ENCODE data around the gene DMD. TPM values are rescaled to one million over a fixed set of nuclear protein-coding genes. Genes with fewer than 3 reads are reported as not detected.
"Not testable (repeated sequence)": the region's sequence is repeated elsewhere in the genome, so short reads cannot be mapped to it uniquely, and the experiment has no call there.

The DMD gene
- total RNA-seq, 2 experiments from 2014 or later: 0.20 to 0.47 TPM

DNA sequence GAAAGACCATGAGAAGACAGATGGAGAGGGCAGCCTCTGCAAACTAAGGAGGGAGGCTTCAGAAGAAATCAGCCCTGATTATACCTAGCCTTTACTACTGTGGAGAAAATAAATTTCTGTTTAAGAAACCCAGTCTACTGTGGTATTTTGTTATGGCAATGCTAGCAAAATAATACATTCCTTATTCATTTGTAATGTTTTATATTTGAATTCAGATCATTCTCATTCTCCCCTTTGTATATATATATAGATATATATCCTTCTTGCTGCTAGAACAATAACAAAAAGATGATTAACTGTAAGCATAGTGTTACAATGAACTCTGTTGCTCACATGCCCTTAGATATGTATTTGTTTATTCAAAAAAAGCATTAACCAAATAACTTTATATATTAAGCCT is 22.5 kb downstream of the DMD start:
- POLR2A ChIA-PET: no interaction called here
- intact Hi-C loops (cut with DNase I, micrococcal nuclease): no loop called here
- H3K36me3 Mint-ChIP-seq (ENCODE audit: low read depth): no peaks in the 10 kb centered on the region

DNA sequence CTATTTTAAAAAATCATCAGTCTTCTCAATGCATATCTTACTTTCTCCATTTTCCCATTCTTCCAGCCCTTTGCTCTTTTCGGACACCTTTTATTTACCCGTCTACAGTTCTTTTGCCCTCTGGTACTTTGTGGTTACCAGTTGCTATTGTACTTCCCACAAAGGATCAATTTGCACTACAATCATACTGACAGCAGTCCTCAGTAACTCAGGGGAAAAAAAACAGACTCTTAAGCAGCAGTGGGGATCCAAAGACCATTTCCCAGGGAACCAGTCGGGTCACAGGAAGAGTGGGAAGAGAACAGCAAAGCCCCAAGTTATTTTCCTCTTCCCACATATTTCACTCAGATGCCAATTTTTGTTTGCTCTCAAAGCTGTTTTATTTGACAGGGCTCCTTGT is 23.1 kb downstream of the DMD start:
- H3K27me3 Mint-ChIP-seq: no peaks in the 10 kb centered on the region
- no peaks in the 10 kb centered on the region for H3K4me1 Mint-ChIP-seq (ENCODE audit: low read depth)
- H3K36me3 Mint-ChIP-seq (ENCODE audit: low read depth): no peaks in the 10 kb centered on the region

More for the DNA sequence above, 22.5 kb downstream of the DMD start:
- H3K27ac ChIP-seq (ENCODE audit: low read depth in 1 of 2, low read length in 2 of 2): no peak overlapping the region
- Mint-ChIP-seq H3K27me3 (no peaks in the 10 kb centered on the region), H3K27ac (no peak overlapping the region), H3K4me1 (ENCODE audit: low read depth) (no peaks in the 10 kb centered on the region), H3K9me3 (no peaks in the 10 kb centered on the region), H3K4me3 (no peak overlapping the region)
- CTCF ChIA-PET: no interaction called here
- DNase-seq: no peak
- no peaks in the 10 kb centered on the region for H3K36me3 ChIP-seq (ENCODE audit: insufficient read depth, low read length)
- H3K9me3 ChIP-seq (ENCODE audit: control insufficient read depth in 1 of 2, insufficient read depth in 1 of 2, low read length in 2 of 2): no peaks in the 10 kb centered on the region
- no peaks in the 10 kb centered on the region for H3K4me1 ChIP-seq (ENCODE audit: insufficient read depth, low read length)
- no peak overlapping the region for H3K4me3 ChIP-seq (ENCODE audit: low read length)
- TF ChIP-seq, protein P1, sequence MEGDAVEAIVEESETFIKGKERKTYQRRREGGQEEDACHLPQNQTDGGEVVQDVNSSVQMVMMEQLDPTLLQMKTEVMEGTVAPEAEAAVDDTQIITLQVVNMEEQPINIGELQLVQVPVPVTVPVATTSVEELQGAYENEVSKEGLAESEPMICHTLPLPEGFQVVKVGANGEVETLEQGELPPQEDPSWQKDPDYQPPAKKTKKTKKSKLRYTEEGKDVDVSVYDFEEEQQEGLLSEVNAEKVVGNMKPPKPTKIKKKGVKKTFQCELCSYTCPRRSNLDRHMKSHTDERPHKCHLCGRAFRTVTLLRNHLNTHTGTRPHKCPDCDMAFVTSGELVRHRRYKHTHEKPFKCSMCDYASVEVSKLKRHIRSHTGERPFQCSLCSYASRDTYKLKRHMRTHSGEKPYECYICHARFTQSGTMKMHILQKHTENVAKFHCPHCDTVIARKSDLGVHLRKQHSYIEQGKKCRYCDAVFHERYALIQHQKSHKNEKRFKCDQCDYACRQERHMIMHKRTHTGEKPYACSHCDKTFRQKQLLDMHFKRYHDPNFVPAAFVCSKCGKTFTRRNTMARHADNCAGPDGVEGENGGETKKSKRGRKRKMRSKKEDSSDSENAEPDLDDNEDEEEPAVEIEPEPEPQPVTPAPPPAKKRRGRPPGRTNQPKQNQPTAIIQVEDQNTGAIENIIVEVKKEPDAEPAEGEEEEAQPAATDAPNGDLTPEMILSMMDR (IDR thresholded peaks at IDR 0.05): no peak
- H3K27me3 ChIP-seq (ENCODE audit: control insufficient read depth in 1 of 2, insufficient read depth in 2 of 2, low read length in 2 of 2): no peaks in the 10 kb centered on the region
- ATAC-seq (ENCODE audit: poor library complexity): no peak

DNA sequence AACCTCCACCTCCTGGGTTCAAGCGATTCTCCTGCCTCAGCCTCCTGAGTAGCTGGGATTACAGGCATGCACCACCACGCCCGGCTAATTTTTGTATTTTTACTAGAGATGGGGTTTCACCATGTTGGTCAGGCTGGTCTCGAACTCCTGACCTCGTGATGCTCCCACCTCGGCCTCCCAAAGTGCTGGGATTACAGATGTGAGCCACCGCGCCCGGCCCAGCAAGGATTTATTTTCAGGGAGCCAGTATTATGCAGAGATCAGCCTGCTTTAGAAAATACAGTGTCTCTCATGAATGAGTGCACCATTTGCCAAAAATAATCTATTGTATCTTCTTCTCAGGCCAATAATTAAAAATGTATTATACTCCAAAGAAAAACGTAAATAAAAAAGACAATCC is 26.5 kb downstream of the DMD start:
- H3K27me3 Mint-ChIP-seq; H3K4me1 Mint-ChIP-seq (ENCODE audit: low read depth); H3K36me3 ChIP-seq (ENCODE audit: insufficient read depth, low read length); H3K4me3 ChIP-seq (ENCODE audit: low read length); ATAC-seq (ENCODE audit: poor library complexity); H3K4me1 ChIP-seq (ENCODE audit: insufficient read depth, low read length); H3K9me3 Mint-ChIP-seq; intact Hi-C loops (cut with DNase I, micrococcal nuclease); DNase-seq; H3K9me3 ChIP-seq (ENCODE audit: control insufficient read depth in 1 of 2, insufficient read depth in 1 of 2, low read length in 2 of 2); H3K27me3 ChIP-seq (ENCODE audit: control insufficient read depth in 1 of 2, insufficient read depth in 2 of 2, low read length in 2 of 2); H3K4me3 Mint-ChIP-seq; CTCF ChIA-PET; H3K27ac ChIP-seq (ENCODE audit: low read depth in 1 of 2, low read length in 2 of 2); POLR2A ChIA-PET; H3K27ac Mint-ChIP-seq; H3K36me3 Mint-ChIP-seq (ENCODE audit: low read depth): not testable (repeated sequence)

More for the DNA sequence above, 23.1 kb downstream of the DMD start:
- CTCF ChIA-PET: no interaction called here
- intact Hi-C loops (cut with DNase I, micrococcal nuclease): no loop called here
- Mint-ChIP-seq H3K9me3 (no peaks in the 10 kb centered on the region), H3K27ac (no peak overlapping the region), H3K4me3 (no peak overlapping the region)
- H3K4me3 ChIP-seq (ENCODE audit: low read length): no peak overlapping the region
- no peaks in the 10 kb centered on the region for H3K9me3 ChIP-seq (ENCODE audit: control insufficient read depth in 1 of 2, insufficient read depth in 1 of 2, low read length in 2 of 2)
- DNase-seq: no peak
- no peak for ATAC-seq (ENCODE audit: poor library complexity)
- no peaks in the 10 kb centered on the region for H3K36me3 ChIP-seq (ENCODE audit: insufficient read depth, low read length)
- no peaks in the 10 kb centered on the region for H3K4me1 ChIP-seq (ENCODE audit: insufficient read depth, low read length)
- no peaks in the 10 kb centered on the region for H3K27me3 ChIP-seq (ENCODE audit: control insufficient read depth in 1 of 2, insufficient read depth in 2 of 2, low read length in 2 of 2)
- TF ChIP-seq, protein P1 (IDR thresholded peaks at IDR 0.05): no peak
- H3K27ac ChIP-seq (ENCODE audit: low read depth in 1 of 2, low read length in 2 of 2): no peak overlapping the region
- POLR2A ChIA-PET: no interaction called here

DNA sequence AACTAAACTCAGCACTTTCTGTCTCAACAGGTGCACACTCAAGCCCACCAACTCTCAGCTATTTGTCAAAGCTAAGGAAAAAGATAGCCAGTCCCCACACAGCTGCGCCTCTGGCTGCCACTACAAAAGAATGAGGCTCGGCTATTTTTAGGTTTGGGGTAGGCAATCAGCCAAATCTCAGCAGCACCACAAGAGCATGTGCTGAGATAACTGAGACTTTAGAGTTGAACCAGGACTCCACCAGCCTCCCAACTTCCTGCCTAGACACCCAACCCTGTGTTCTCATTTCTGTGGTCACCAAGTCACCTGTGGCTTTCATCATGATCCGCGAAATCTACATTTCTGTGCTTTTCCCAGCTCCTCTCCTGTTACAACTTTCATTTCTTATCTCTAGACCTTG is 28.0 kb downstream of the DMD start:
- no peaks in the 10 kb centered on the region for H3K27me3 Mint-ChIP-seq
- no peak overlapping the region for H3K4me3 Mint-ChIP-seq
- H3K36me3 Mint-ChIP-seq (ENCODE audit: low read depth): no peaks in the 10 kb centered on the region
- Histone ChIP-seq H3K36me3 (ENCODE audit: insufficient read depth, low read length) (no peaks in the 10 kb centered on the region), H3K4me3 (ENCODE audit: low read length) (no peak overlapping the region), H3K9me3 (ENCODE audit: control insufficient read depth in 1 of 2, insufficient read depth in 1 of 2, low read length in 2 of 2) (no peaks in the 10 kb centered on the region), H3K27ac (ENCODE audit: low read depth in 1 of 2, low read length in 2 of 2) (no peak overlapping the region), H3K4me1 (ENCODE audit: insufficient read depth, low read length) (no peaks in the 10 kb centered on the region), H3K27me3 (ENCODE audit: control insufficient read depth in 1 of 2, insufficient read depth in 2 of 2, low read length in 2 of 2) (no peaks in the 10 kb centered on the region)
- intact Hi-C loops (cut with DNase I, micrococcal nuclease): no loop called here
- H3K4me1 Mint-ChIP-seq (ENCODE audit: low read depth): no peaks in the 10 kb centered on the region
- CTCF ChIA-PET: no interaction called here
- TF ChIP-seq, protein P1 (IDR thresholded peaks at IDR 0.05): no peak
- no peak for ATAC-seq (ENCODE audit: poor library complexity)
- no peak for DNase-seq
- H3K9me3 Mint-ChIP-seq: no peaks in the 10 kb centered on the region
- POLR2A ChIA-PET: no interaction called here
- H3K27ac Mint-ChIP-seq: no peak overlapping the region

Measured in CD4-positive, alpha-beta T cell (primary cell).